Kidney glomerular epithelial cell (primary cell): ENCODE data around the gene STXBP5.
"Not testable (repeated sequence)": the region's sequence is repeated elsewhere in the genome, so short reads cannot be mapped to it uniquely, and the experiment has no call there.

Source experiments
- DNase-seq: peaks from one replicate; lab custom pipeline; 2025; lab: John Stamatoyannopoulos, UW

The STXBP5 gene

DNA sequence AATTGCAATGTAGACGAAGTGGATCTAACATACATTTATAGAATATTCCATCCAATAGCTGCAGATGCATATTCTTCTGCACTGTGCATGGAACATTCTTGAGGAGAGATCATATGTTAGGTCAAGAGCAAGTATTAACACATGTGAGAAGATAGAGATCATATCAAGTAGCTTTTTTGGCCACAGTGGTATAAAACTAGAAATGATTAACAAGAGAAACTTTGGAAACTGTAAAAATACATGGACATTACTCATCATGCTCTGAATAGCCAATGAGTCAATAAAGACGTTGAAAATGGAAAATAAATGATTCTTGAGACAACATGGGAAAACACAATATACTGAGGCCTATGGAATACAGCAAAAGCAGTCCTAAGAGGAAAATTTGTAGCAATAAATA, 94.2 kb downstream of the STXBP5 start:
- peak; percentile 2 for DNase-seq

DNA sequence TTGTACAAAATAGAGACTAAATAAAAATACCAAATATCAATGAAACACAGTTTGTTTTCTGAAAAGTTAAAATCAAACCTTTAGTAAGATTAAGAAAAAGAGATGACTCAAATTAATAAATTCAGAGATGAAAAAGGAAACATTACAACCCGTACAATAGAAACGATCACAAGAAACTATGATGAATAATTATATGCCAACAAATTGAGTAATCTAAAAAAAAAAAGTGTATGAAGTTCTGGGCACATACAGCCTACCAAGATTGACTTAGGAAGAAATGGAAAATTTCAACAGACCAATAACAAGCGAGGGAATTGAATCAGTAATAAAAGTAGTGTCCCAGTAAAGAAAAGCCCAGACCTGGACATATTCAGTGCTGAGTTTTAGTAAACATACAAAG, 94.8 kb downstream of the STXBP5 start:
- no peak for DNase-seq

DNA sequence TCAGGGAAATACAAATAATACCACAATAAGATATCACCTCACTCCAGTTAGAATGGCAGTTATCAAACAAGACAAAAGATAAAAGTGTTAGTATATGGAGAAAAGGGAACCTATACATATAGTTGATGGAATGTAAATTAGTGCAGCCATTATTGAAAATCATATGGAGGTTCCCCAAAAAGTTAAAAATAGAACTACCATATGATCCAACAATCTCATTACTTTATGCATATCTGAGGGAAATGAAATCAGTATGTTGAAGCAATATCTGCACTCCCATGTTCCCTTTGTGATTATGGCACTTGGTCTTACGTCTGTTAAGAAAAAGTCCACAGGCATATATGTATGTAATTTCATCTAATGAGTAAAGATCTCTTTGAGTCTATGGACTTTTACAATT, 96.9 kb downstream of the STXBP5 start:
- DNase-seq, result no peak

DNA sequence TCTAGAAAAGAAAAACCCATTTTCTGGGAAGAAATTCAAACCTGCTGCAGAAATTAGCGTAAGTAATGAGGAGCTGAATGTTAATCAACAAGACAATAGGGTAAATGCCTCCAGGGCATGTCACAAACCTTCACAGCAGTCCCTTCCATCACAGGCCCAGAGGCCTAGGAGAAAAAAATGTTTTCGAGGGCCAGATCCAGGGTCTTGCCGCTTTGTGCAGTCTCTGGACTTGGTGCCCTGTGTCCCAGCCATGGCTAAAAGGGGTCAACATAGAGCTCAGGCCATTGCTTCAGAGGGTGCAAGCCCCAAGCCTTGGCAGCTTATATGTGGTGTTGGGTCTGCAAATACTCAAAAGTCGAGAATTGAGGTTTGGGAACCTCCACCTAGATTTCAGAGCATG, 99.8 kb downstream of the STXBP5 start:
- DNase-seq, result no peak

DNA sequence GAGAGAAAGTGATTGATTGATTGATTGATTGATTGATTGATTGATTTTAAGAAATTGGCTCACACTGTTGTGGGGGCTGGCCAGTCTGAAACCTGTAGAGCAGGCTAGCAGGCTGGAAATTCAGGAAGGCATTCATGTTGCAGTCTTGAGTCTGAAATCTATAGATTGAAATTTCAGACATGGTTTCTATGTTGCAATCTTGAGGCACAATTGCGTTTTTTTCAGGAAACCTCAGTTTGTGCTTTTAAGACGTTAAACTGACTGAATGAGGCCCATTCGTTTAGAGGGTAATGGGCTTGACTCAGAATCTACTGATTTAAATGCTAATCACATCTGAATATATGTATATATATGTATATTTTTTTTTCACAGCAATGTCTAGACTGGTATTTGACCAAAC, 106.3 kb downstream of the STXBP5 start:
- DNase-seq, result no peak

DNA sequence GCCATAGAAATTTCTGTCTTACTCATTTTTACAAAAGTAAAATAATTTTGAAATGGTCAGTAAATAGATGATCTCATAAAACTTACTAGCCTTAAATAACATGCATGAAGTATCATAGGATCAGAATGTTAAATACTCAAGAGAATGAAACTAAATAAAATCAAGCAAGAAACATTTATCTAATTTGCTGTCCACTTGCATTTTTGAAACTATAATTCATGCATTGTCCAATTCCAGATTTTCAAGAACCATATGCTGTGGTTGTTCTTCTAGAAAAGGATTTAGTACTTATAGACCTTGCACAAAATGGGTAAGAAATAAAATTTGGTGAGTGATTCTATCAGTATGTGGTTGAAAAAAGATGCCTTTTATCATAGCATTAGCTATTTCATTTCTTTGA, 107.0 kb downstream of the STXBP5 start:
- DNase-seq, result no peak

DNA sequence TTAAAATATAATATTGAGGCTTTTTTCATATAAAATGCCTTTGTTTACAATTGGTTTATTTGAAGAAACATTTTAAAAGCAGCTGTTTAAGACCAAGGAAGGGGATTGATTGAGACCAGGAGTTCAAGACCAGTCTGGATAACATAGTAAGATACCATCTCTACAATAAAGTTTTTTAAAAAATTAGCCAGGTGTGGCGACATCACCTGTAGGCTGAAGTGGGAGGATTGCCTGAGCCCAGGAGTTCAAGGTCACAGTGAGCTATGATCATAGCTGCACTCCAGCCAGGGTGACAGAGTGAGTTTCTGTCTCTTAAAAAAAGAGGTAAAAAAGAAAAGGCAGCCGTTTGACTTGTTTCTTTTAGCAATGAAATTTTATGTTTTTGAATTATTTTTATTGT, 117.0 kb downstream of the STXBP5 start:
- DNase-seq, result no peak

DNA sequence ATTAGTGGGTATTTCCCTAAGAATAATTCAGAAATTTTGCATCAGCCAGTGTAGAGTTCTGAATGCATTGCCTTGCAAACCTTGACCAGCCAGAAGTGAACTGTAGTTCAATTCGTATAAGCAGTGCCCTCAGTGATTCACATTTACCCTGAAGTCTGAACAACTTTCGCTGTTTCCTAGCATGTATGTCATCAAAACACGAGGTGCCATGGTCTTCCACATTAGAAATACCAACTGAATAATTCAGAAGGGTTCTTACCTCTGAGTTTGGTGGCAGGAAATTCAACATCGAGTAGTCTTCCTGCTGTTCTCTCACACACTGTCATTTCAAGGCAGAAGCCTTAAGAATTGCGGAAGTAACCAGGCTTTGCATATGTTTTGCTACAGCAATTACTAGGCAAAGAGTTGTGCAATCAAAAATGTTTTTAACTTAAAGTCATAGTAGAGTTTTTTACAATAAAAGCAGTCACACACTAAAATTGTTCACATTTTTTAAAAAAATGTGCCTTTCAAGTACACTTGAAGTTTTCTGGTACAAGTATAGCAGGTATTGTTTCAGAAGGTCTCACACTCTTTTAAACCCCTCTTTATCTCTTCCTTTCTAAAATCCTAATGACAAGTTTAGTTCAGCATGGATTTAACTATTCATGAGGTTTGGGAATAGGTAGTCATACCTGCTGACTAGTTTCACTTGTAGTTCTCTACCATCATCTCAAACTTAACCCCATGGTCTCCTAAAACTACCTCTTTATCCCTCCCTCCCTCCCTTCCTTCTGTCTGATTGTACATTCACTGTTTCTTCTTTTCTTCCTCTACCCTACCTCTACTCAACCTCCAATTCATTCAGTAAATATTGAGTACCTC, 118.3 kb downstream of the STXBP5 start:
- no peak for DNase-seq

DNA sequence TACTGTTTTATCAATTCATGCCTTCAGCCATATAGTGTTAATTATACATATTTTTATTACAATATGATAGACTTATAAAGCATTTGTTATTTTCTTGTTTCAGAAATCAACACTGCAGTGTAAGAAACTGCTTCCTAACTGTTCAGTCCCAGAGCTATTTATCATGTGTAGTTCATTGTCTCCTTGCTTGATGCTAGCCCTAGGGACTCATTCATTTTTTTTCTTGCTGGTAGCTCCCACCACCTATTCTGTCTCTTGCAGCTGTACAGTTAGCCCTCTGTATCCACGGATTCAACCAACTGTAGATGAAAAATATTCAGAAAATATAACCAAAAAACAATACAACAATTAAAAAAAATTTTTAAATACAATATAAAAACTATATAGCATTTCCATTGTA, 121.3 kb downstream of the STXBP5 start:
- DNase-seq, result no peak

DNA sequence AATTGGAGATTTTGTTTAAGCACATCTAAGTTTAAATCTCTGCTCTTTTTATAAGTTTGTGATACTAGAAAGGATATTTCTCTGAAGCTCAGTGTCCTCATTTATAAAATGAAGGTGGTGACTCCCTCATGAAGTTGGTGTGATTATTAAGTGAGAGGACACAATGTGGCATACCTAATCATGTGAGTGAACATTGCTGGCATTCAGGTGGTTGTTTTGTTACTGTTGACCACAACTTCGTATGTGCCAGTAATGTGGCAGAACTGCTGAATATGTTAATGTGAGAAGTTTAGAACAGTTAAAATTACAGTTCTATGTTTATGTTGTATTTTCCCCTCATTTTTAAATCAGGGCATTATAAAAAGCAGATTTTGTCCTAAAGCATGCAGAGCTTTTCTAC, 127.2 kb downstream of the STXBP5 start:
- DNase-seq, result no peak

DNA sequence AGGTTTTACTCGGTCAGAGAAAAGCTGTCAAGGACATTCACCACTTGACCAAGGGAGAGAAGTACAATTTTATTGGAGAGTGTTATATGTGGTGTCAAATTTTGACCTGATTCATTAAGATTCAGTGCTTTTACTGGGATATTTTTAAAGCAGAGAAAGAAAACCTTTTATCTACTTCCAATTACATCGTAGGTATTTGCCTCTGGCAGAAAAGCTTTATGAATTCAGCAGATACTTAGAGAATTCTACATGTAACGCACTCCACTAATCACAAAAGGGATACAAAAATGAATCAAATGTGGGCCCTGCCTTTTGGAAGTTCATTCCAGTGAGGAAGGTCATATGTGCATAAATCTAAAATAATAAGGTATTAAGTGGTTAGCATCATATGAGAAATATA, 133.7 kb downstream of the STXBP5 start:
- DNase-seq, result no peak

DNA sequence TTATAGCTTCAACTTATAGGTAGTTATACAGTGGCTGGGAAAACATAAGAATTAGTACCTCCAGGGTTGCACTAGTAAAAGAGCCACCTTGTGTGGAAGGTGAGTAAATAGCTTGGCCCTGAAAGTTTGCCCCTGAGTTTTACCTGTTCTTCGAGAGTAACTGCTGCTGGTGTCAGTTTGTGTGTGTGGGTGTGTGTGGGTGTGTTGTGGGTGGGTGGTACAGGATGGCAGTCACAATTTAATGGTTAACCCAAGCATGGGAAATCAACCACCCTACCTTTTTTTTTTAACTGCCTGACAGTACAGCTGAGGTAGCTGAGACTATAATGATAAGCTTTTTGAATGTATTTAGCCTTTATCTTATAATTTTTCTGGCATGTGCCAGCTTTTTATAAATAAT, 137.3 kb downstream of the STXBP5 start:
- DNase-seq, result peak; percentile 35

DNA sequence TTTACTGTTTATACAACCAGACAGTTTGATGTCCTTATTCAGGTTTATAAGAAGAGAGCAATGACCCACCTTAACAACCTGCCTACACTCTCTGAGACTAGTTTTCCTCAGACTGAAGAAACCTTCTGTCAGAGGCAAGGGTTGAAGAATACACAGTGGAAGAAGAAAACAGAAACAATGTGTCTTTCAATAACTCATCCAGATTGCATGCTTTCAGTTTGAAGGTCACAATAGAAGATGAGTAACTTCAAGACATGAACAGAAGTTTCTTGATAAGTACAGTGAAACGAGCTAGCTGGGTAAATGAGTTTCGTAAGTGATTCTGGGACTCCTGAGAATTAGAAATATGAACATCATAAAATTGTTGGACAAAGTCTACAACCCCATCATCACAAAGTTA, 141.7 kb downstream of the STXBP5 start:
- DNase-seq, result no peak

DNA sequence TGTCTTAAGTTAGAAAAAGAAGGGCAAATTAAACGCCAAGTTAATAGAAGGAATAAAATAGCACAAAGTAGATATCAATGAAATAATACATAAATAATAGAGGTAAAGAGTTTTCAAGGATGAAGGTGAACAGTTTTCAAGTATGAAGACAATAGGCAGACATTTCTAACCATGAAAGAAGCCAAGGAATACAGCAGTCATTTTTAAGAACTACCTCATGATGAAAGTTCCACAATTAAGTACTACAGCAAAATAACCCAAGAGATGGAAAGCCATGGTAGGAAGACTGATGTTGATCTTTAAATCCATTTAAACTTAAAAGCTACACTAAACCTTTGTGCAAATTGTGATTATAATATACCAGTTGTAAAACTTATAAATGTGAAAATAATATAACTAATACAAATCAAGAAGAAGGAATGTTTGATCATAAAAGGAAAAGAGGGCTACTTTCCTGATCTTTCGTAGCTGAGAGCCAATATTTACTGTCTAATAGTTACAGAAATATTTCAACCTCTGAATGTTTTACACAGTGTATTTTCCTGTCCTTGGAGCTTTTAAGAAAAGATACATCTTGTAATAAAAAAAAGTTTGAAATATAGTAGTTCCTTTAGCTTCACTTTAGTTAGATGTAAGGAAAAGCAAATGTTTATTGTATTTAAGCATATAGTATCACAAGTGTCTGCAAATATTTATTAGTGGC, 143.1 kb downstream of the STXBP5 start:
- DNase-seq, result no peak

DNA sequence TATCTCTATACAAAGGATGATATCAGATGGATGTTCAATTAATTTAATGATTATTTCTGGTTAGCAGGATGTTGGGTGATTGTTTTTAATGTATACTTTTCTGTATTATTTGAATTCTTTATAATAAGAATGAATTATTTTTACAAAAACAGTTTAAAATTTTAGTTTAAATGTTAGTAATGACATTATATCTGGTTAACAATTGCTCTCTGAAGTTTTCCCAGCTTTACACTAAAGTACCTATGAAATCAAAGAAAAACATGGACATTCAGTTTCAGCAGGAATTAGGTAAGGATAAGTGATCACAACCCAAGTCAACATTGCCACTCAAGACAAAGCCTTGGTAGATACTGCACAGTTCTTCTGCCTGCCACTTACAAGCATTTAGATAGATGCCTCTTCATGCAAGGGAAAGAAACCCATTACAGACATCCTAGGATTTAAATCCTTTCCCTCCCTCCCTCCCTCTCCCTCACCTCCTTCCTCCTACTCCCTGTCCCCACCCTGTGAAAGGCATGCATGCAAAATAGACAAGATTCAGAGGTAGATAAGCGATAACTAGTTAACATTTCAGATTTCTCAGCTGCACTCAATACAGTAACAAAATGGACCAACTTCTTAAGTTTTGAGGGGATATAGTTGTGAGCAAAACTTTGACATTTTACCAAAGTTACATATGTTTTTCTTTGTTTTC, 143.8 kb downstream of the STXBP5 start:
- DNase-seq, result no peak

DNA sequence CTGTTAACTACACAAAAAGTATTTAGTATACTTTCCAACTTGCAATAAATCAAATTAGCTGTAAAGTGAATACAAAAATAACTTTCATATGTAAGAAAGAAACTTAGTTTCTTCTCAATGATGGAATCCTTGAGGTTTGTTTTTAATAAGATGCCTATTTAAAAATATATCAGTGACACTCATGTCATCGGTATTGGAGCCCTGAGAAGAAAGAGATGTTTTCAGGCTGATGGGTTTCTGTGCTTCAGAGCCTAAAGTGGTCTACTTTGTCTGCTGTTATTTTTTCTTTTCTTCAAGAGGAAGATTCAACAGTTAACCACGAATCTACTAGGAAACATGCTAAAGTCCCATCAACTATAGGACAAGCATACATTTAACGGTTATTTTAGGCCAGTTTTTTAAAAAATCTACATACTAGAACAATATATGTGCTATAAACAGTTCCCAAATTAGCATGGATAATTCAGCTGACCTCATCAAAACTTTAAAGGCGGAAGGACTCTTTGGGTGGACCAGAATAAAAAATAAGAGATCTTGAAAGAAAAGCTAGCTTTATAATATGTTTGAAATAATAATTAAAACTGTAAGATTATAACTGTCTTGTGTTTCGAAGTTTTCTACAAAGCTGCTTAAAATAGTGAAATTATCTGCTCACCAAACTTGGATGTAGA, 157.2 kb downstream of the STXBP5 start:
- DNase-seq, result no peak

DNA sequence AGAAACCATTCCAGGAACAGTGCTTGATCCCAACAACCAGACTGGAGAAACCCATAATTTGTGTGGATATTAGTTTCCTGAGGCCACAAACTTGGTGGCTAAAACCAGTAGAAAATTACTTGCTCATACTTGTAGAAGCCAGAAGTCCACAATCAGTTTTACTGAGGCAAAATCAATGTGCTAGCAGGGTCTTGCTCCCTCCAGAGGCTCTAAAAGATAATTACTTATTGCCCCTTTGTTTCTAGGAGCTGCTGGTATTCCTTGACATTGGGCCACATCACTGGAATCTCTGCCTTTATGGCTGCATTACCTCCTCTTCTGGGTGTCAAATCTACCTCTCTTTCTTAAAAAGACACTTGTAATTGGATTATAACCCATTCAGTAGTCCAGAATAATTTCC, 162.1 kb downstream of the STXBP5 start:
- no peak for DNase-seq

DNA sequence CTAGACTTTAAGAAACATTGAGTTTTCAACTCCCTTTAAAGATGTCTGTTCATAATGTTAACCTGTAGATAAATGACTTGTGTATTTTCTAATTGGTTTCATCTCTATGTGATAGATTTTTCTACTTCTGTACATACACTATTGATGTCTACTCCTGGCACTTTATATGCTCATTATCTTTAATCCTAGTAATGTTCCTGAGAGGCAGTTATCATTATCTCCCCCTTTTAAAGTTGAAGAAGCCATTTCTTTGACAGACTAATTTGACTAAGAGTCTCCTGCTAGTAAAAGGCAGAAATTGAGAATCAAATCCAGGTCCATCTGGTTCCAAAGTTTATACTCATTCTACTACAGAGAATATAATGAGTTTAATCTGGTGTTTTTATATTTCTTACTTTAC, 167.1 kb downstream of the STXBP5 start:
- no peak for DNase-seq

DNA sequence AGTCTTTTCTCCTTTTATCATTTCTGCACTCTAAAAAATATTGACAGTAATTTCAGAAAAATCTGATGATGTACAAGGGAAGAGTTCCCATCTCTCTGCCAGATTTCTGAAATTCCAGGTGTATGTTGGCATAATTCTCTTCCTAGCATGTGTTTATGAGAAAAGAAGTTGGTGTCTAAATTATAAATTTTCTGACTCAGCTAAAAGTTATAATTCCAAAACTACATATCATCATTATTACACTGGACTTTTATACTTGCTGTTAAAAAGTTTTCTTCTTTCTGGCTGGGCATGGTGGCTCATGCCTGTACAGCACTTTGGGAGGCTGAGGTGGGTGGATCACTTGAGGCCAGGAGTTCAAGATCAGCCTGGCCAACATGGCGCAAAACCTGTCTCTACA, 168.6 kb downstream of the STXBP5 start:
- no peak for DNase-seq

DNA sequence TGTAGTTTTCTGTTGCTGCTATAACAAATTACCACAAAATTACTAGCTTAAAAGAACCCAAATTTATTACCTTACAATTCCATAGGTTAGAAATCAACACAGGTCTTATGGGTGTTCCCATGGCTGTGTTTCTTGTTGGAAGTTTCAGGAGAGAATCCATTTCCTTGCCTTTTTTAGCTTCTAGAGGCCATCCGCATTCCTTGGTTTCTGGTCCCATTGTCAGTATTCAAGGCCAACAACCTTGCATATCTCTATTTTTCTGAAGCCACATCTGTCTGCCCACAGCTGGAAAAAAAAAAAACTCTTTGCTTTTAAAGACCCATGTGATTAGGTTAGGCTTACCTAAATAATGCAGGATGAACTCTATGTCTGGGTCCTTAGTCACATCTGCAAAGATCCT, 174.6 kb downstream of the STXBP5 start:
- no peak for DNase-seq

DNA sequence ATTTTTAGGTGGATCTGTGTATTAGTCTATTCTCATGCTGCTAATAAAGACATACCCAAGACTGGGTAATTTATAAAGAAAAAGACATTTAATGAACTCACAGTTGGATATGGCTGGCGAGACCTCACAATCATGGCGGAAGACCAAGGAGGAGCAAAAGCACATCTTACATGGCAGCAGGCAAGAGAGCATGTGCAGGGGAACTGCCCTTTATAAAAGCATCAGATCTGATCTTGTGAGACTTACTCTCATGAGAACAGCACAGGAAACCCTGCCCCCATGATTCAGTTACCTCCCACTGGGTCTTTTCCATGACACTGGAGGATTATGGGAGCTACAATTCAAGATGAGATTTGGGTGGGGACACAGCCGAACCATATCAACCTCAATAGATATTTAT, 176.6 kb downstream of the STXBP5 start:
- DNase-seq, result not testable (repeated sequence)

DNA sequence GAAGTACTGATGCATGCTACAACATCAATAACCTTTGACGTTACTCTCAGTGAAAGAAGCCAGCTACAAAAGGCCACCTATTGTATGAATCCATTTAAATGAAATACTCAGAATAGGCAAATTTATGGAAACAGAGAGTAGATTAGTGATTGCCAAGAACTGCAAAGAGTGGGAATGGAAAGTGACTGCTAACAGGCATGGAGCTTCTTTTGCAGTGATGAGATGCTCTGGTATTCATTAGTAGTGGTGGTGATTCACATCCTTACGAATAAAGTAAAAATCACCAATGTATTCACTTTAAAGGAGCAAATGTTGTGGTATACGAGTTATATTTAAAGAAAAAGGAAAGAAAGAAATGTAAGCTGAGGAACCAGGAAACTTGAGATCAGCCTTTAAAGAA, 177.5 kb downstream of the STXBP5 start:
- DNase-seq, result no peak
